Body of pancreas (tissue), 4 donors: Measurements from ENCODE around the gene RAB8A. TPM values are rescaled to one million over a fixed set of nuclear protein-coding genes. Genes with fewer than 3 reads are reported as not detected.
A peak's percentile ranks its signal among the peaks of the same experiment; 100 is the strongest.

Experiments
- ATAC-seq: fragments of 150-250 bp; one replicate; pipeline ENCODE4 v1.9.1; 2016
- DNase-seq, 4 donors: peaks; one replicate each; pipeline ENCODE4 v3.0.0-alpha.2; 2019
- H3K27ac ChIP-seq, 4 donors: fragments of 200-600 bp; sonication (generic); 1 replicate in 3 of 4; 2 replicates in 1 of 4; pipeline versions ENCODE4 v1.5.1 to v1.6.1; 2016 to 2019; ENCODE audit warnings: mild to moderate bottlenecking in 1 of 4, mixed read lengths in 1 of 4, moderate library complexity in 1 of 4
- H3K27me3 ChIP-seq, 2 donors: fragments of 200-600 bp; sonication (generic); one replicate each; pipeline ENCODE4 v1.6.0; 2016; ENCODE audit warnings: mild to moderate bottlenecking in 1 of 2
- H3K36me3 ChIP-seq, 2 donors: fragments of 200-600 bp; sonication (generic); replicated peaks in 1 of 2; 2 replicates each; pipeline ENCODE4 v1.5.1; 2016; ENCODE audit warnings: low read depth in 2 of 2; ENCODE audit not compliant: insufficient read depth in 1 of 2
- H3K4me1 ChIP-seq: fragments of 200-600 bp; sonication (generic); one replicate; pipeline ENCODE4 v1.6.0; 2016
- H3K4me3 ChIP-seq, 2 donors: fragments of 200-600 bp; sonication (generic); 1 replicate in 1 of 2; 2 replicates in 1 of 2; pipeline ENCODE4 v1.5.1; 2016 to 2019
- H3K9me3 ChIP-seq, 3 donors: fragments of 200-600 bp; sonication (generic); 1 replicate in 2 of 3; 2 replicates in 1 of 3; pipeline ENCODE4 v1.5.1; 2016
- CTCF ChIP-seq, 7 experiments: fragments of 450-650 bp in 4 of 7; fragments of 200-600 bp in 3 of 7; sonication (generic) in 3 of 7; IDR thresholded peaks; one replicate each; pipeline ENCODE4 v1.5.1; 2016 to 2019; ENCODE audit warnings: antibody characterized with exemption in 7 of 7
- POLR2A ChIP-seq, 3 donors: fragments of 450-650 bp; IDR thresholded peaks; one replicate each; pipeline ENCODE4 v1.6.1; 2016; ENCODE audit warnings: antibody characterized with exemption in 3 of 3, mild to moderate bottlenecking in 2 of 3
- WGBS, 2 donors: methylation state at CpG; one replicate each; pipeline ENCODE4 v1.1.5; 2017; 5-methylcytosine and 5-hydroxymethylcytosine counted together
- intact Hi-C: fragments of 100-400 bp; cut with DNase I; formaldehyde crosslinking; loops from one replicate; pipeline ENCODE4 v1.15.1; 2023
- total RNA-seq, 2 donors: library from RNA; depleted of rRNA; stranded (reverse); fragments of >200 nt; gene quantifications; one replicate each; pipeline ENCODE4 v1.1.0, GENCODE V29; 2016

The RAB8A gene
- total RNA-seq, 2 donors from 2014 or later: 15.5 to 32.2 TPM

GRCh38 chr19:16091546-16092475 is 19.9 kb upstream of the RAB8A start:
- intact Hi-C loops: no loop called here
- DNase-seq (no peak), ATAC-seq (no peak)
- Histone ChIP-seq H3K4me1 (peaks cover 26% of the 10 kb centered on the region), H3K4me3 (no peak overlapping the region), H3K9me3 (no peaks in the 10 kb centered on the region), H3K27me3 (no peaks in the 10 kb centered on the region), H3K27ac (peak overlapping the region in 2 of 4 donors; percentile 21 to 84), H3K36me3 (peaks cover 18 to 29% of the 10 kb centered on the region in 2 donors)
- no peak for TF ChIP-seq CTCF (IDR thresholded peaks at IDR 0.05)
- TF ChIP-seq POLR2A (IDR thresholded peaks at IDR 0.05): no peak
- 97% methylated on average over 13 of the region's 13 CpGs for WGBS, 2 donors

DNA sequence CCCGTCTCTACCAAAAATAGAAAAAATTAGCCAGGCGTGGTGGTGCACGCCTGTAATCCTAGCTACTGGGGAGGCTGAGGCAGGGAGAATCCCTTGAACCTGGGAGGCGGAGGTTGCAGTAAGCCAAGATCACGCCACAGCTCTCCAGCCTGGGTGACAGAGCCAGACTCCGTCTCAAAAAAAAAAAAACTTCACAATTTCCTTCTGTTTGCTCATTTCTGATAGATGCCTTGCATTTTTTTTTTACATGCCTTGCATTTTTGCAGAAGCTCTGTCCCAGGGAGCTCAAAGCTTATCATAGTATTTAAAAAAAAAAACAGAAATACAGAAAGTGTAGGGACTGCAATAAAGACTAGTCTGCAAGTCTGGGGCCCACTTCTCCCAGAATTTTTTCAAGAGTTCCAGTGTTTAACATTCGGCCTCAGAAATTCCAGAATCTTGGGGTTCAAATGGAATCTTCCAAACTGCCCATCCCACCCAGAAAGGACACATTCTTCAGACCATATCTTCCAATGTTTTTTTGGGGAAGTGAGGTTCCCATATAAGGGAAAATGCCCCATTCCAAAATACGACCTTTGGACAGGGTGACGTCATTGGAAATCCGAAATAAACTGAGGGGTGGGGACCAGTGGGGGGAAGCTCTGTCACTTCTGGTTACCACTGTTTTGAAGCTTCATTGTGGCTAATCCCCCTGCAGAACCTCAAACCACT is 17.2 kb upstream of the RAB8A start:
- no peak for ATAC-seq
- H3K4me3 ChIP-seq: no peak overlapping the region
- no peaks in the 10 kb centered on the region for H3K9me3 ChIP-seq
- intact Hi-C loops: no loop called here
- peak overlapping the region in 1 of 4 donors; percentile 21 for H3K27ac ChIP-seq
- H3K27me3 ChIP-seq: no peaks in the 10 kb centered on the region
- H3K4me1 ChIP-seq: peaks cover 21% of the 10 kb centered on the region
- DNase-seq: no peak
- H3K36me3 ChIP-seq: peaks cover 15 to 29% of the 10 kb centered on the region in 2 donors
- no peak for TF ChIP-seq CTCF (IDR thresholded peaks at IDR 0.05)
- TF ChIP-seq POLR2A (IDR thresholded peaks at IDR 0.05): no peak
- WGBS, 2 donors: 70 to 72% methylated on average over 10 of the region's 10 CpGs

DNA sequence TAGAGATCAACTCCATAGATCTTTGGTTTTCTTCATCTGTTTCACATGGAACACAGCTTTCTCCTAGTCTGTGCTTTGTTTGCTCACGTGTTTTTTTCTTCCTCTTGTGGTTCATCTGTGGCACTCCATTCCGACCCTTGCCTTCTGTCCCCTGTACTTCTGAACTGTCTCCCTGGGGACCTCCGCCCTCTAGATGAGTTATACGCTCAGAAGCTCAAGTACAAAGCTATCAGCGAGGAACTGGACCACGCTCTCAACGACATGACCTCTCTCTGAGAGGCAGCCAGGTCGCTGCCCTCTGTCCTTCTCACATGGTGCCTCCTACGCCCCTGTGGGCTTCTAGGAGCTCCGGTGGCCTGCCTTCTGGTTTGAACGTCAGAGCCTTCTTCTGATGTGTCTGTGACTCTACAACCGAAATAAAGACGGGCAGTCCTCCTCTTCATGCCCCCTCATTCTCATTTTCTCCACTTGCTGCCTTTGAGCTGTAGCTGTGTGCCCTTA is 16.6 kb upstream of the RAB8A start:
- Histone ChIP-seq H3K9me3 (no peaks in the 10 kb centered on the region), H3K4me1 (peaks cover 16% of the 10 kb centered on the region), H3K36me3 (peaks cover 15 to 29% of the 10 kb centered on the region in 2 donors), H3K27ac (peak overlapping the region in 1 of 4 donors; percentile 21), H3K27me3 (no peaks in the 10 kb centered on the region), H3K4me3 (no peak overlapping the region)
- no peak for DNase-seq
- intact Hi-C loops: no loop called here
- TF ChIP-seq POLR2A (IDR thresholded peaks at IDR 0.05) (no peak), CTCF (IDR thresholded peaks at IDR 0.05) (no peak)
- ATAC-seq: no peak
- 79 to 90% methylated on average over 11 to 13 of the region's 13 CpGs for WGBS, 2 donors

DNA sequence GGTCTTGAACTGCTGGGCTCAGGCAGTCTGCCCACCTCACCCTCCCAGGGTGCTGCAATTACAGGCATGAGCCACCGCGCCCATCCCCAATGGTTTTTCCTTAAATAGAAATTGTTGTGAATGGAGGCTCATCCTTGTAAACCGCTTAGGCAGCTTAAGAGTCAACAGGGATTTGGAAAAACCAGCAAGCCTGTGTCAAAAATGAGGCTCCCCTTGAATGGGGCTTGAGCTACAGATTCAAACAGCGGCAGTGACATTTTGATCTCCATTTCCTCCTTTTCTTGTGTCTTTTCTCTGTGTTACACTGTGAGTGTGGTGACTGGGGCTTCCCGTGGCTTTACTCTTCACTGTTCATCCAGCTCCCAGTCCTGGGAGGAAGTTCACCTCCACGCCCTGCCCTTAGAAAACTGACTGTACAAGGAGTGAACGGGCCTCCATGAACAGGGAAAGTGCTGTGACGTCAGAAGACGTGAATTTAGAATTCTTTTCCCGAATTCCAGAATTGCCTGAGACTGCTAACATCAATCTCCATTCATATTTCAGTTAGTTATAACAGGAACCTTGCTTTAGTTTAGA is 15.3 kb upstream of the RAB8A start:
- Histone ChIP-seq H3K36me3 (peaks cover 11 to 23% of the 10 kb centered on the region in 2 donors), H3K27ac (peak overlapping the region in 1 of 4 donors; percentile 64), H3K4me1 (peaks cover 10% of the 10 kb centered on the region), H3K27me3 (no peaks in the 10 kb centered on the region), H3K4me3 (no peak overlapping the region), H3K9me3 (no peaks in the 10 kb centered on the region)
- ATAC-seq (no peak), DNase-seq (no peak)
- intact Hi-C loops: no loop called here
- WGBS, 2 donors: 87% methylated on average over 10 of the region's 10 CpGs
- TF ChIP-seq CTCF (IDR thresholded peaks at IDR 0.05): no peak
